ENCODE measurements around the gene MED29. TPM values are rescaled to one million over a fixed set of nuclear protein-coding genes. Genes with fewer than 3 reads are reported as not detected.

MED29 gene
- total RNA-seq, 4 donors from 2014 or later, result 32.9 to 52.5 (median 37.6) TPM

DNA sequence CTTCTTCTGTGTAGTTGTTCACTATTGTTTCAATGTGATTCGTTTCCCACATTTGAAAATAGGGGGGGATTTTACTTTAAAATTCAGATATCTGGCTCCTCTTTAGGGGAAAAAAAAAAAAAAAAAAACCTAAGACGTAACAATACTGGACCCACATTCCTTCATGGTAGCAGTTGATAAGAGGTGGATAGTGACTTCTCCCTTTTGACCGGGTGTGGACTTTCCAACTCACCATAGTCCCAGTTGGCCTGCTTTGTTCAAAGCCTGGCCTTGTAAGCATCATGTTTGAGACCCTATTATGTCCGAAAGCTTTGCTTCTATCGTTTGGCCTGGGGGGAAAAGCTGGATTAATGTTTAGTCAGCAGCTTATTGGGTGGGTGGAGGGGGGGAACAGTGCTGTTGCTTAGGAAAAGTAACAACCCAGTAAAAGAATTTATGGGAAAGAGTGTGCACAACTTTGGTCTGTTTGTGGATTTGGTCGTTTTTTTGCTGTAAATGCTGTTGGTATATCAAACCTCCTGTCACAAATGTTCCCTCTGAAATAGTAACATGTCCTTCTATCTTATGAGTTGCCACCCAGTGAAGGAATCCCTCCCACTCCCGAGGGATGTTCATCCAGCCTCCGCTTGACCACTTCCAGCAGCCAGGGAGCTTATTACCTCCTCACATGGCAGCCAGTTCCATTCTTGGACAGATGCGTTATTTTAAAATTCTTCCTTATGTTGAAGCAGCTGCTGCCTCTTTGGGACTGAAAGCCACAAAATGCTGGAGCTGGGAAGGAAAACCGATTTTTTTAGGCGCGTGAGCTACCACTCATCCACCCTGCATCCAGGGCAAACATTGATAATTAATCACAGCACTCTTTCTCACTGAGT lies 38.6 kb upstream of the MED29 start:
- WGBS, 2 donors, result 55 to 56% methylated on average over 12 of the region's 12 CpGs
- no peak for TF ChIP-seq POLR2A (IDR thresholded peaks at IDR 0.05)
- TF ChIP-seq EP300 (IDR thresholded peaks at IDR 0.05), result no peak
- TF ChIP-seq, protein P1, sequence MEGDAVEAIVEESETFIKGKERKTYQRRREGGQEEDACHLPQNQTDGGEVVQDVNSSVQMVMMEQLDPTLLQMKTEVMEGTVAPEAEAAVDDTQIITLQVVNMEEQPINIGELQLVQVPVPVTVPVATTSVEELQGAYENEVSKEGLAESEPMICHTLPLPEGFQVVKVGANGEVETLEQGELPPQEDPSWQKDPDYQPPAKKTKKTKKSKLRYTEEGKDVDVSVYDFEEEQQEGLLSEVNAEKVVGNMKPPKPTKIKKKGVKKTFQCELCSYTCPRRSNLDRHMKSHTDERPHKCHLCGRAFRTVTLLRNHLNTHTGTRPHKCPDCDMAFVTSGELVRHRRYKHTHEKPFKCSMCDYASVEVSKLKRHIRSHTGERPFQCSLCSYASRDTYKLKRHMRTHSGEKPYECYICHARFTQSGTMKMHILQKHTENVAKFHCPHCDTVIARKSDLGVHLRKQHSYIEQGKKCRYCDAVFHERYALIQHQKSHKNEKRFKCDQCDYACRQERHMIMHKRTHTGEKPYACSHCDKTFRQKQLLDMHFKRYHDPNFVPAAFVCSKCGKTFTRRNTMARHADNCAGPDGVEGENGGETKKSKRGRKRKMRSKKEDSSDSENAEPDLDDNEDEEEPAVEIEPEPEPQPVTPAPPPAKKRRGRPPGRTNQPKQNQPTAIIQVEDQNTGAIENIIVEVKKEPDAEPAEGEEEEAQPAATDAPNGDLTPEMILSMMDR (IDR thresholded peaks at IDR 0.05), result no peak
- peak overlapping the region in 3 of 4 donors; percentile 15 to 74 (median 56) for H3K27ac ChIP-seq
- H3K27me3 ChIP-seq, result no peaks in the 10 kb centered on the region
- no peak overlapping the region for H3K4me3 ChIP-seq
- DNase-seq (ENCODE audit: low spot score in 2 of 2), result no peak
- peaks cover 5 to 82% (median 19%) of the 10 kb centered on the region in 3 donors for H3K36me3 ChIP-seq
- peaks cover 0 to 75% (median 17%) of the 10 kb centered on the region in 4 donors for H3K4me1 ChIP-seq
- no peaks in the 10 kb centered on the region for H3K9me3 ChIP-seq

- no peaks in the 10 kb centered on the region for H3K9me3 ChIP-seq
- TF ChIP-seq POLR2A (IDR thresholded peaks at IDR 0.05) (no peak), EP300 (IDR thresholded peaks at IDR 0.05) (no peak)
- TF ChIP-seq, protein P1 (IDR thresholded peaks at IDR 0.05), result no peak
- H3K27ac ChIP-seq, result peak overlapping the region in 1 of 4 donors; percentile 4
- H3K36me3 ChIP-seq, result peaks cover 5 to 90% (median 19%) of the 10 kb centered on the region in 3 donors
- peaks cover 0 to 48% (median 11%) of the 10 kb centered on the region in 4 donors for H3K4me1 ChIP-seq
- no peak overlapping the region for H3K4me3 ChIP-seq
- WGBS, 2 donors, result 85 to 89% methylated on average over 5 of the region's 5 CpGs
- no peaks in the 10 kb centered on the region for H3K27me3 ChIP-seq
- no peak for DNase-seq (ENCODE audit: low spot score in 2 of 2)
Observed at GRCh38 chr19:39355253-39355652, 35.9 kb upstream of the MED29 start.

DNA sequence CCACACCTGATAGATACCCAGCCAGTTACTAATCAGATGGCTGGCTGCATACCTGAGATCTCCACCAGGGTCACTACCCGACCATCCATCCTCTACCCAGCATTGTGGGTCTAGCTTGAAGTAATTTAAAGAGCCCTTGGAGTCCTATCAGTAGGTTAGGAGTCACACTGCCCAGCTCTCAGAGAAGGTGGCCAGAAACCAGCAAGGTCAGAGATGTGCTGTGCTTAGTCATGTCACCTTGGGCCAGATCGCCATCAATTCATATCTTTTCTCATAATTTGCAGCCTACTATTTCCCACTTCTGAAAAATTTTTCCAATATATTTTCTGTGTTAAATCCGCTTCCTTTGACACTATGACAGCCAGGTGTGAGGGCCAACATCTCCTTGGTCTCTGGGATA lies 35.1 kb upstream of the MED29 start:
- no peaks in the 10 kb centered on the region for H3K27me3 ChIP-seq
- TF ChIP-seq POLR2A (IDR thresholded peaks at IDR 0.05) (no peak), EP300 (IDR thresholded peaks at IDR 0.05) (no peak)
- TF ChIP-seq, protein P1 (IDR thresholded peaks at IDR 0.05), result no peak
- H3K27ac ChIP-seq, result peak overlapping the region in 1 of 4 donors; percentile 4
- peaks cover 5 to 94% (median 19%) of the 10 kb centered on the region in 3 donors for H3K36me3 ChIP-seq
- no peak for DNase-seq (ENCODE audit: low spot score in 2 of 2)
- H3K9me3 ChIP-seq, result no peaks in the 10 kb centered on the region
- WGBS, 2 donors, result 63 to 94% methylated on average over 3 of the region's 3 CpGs
- peaks cover 0 to 47% (median 11%) of the 10 kb centered on the region in 4 donors for H3K4me1 ChIP-seq
- H3K4me3 ChIP-seq, result no peak overlapping the region

DNA sequence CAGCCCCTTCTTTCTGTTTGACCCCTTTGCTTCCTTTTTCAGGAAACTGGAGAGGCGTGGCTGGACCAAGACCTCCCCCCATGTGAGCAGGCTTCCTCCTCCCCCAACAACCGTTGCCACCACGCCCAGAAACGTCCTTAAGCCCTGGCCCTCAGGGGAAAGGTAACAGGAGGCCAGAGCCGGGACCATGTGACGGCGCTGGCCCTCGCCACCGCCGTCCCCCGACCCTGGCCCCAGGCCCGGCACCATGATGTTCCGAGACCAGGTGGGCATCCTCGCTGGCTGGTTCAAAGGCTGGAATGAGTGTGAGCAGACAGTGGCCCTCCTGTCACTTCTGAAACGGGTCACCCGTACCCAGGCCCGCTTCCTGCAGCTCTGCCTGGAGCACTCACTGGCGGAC lies 34.5 kb upstream of the MED29 start:
- WGBS, 2 donors, result 82 to 88% methylated on average over 18 of the region's 18 CpGs
- Histone ChIP-seq H3K9me3 (no peaks in the 10 kb centered on the region), H3K27me3 (no peaks in the 10 kb centered on the region), H3K4me1 (peaks cover 0 to 47% (median 9%) of the 10 kb centered on the region in 4 donors), H3K4me3 (no peak overlapping the region), H3K36me3 (peaks cover 5 to 96% (median 18%) of the 10 kb centered on the region in 3 donors), H3K27ac (peak overlapping the region in 2 of 4 donors; percentile 4 to 32)
- DNase-seq (ENCODE audit: low spot score in 2 of 2), result no peak
- TF ChIP-seq EP300 (IDR thresholded peaks at IDR 0.05) (no peak), POLR2A (IDR thresholded peaks at IDR 0.05) (no peak)
- TF ChIP-seq, protein P1 (IDR thresholded peaks at IDR 0.05), result no peak

DNA sequence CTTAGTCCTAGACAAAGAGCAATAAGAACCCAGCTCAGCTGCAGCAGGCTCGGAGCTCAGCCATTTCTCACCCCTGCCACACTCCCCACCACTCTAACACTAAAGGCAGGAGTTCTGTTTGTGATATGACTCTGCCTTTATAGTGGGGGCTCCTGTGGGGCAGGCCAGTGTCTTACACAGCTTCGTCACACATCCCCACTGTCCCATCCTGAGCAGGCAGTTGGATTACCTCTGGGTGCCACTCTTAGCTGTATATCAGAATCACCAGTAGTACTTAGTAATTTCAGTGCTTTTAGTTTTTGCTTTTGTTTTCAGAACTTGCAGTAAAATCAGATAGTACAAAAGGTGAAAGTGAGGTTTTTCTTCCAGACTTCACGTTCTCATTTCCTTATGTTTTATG lies 32.2 kb upstream of the MED29 start:
- Histone ChIP-seq H3K4me1 (peaks cover 4 to 47% (median 27%) of the 10 kb centered on the region in 4 donors), H3K9me3 (no peaks in the 10 kb centered on the region), H3K36me3 (peaks cover 5 to 78% (median 14%) of the 10 kb centered on the region in 3 donors), H3K27me3 (no peaks in the 10 kb centered on the region), H3K4me3 (no peak overlapping the region), H3K27ac (peak overlapping the region in 2 of 4 donors; percentile 67 to 70)
- DNase-seq (ENCODE audit: low spot score in 2 of 2), result no peak
- TF ChIP-seq, protein P1 (IDR thresholded peaks at IDR 0.05), result no peak
- no peak for TF ChIP-seq EP300 (IDR thresholded peaks at IDR 0.05)
- TF ChIP-seq POLR2A (IDR thresholded peaks at IDR 0.05), result no peak
- 72 to 79% methylated on average over 3 of the region's 3 CpGs for WGBS, 2 donors

All from tibial nerve (tissue), 4 donors.